Activated effector memory CD4-positive, alpha-beta T cell treated with Interleukin-2 at 50 U/mL for 16 hours (primary cell): ENCODE measurements around the gene ARHGEF10L.
"Not testable (repeated sequence)": the region's sequence is repeated elsewhere in the genome, so short reads cannot be mapped to it uniquely, and the experiment has no call there.

ENCODE experiments used
- DNase-seq: peaks from one replicate; pipeline ENCODE4 v3.0.0-alpha.2; 2020

Gene ARHGEF10L

DNA sequence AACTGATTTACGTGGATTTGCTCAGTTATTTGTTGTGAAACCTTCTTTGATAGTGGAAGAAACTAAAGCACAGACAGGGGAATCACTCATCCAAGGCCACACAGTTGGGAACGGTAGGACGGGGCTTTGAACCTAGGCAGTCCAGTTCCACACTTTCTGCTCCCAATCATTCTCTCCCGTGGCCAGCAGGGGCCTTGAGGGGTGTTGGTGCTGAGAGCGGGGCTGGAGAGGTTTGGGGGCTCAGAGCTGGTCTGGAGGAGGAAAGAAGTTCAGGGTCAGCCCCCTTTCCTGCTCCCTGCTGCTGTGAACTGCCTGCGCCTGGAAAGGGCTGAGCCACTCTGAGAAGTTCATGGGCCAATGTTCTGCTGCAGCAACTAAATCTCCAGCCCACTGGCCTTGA is 184.2 kb downstream of the ARHGEF10L start:
- DNase-seq: no peak

GRCh38 chr1:17724150-17724549 is 184.7 kb downstream of the ARHGEF10L start:
- no peak for DNase-seq

DNA sequence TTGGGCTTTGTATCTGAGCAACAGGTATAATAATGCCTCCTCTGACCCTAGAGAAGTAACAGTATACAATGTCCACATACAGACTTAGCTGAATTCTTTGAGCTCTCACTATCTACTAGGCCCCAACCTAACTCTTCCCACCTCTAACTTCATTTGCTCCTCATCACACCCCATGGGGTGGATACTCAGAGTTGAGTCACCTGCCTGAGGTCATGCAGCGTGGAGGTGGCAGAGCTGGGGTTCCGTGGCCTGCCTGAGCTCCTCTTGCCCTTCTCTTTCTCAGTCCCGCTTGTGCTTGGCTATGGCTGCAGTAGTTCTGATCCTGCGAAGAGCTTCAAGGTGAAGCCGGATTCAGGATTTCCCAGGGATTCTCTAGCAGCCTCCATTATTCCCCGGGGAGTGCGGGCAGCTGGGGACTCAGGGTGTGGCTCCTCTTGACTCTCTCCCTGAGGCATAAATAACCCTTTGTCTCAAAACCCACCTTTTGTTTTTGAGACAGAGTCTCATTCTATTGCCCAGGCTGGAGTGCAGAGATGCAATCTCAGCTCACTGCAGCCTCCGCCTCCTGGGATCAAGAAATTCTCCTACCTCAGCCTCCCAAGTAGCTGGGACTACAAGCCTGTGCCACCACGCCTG is 185.7 kb downstream of the ARHGEF10L start:
- no peak for DNase-seq

DNA sequence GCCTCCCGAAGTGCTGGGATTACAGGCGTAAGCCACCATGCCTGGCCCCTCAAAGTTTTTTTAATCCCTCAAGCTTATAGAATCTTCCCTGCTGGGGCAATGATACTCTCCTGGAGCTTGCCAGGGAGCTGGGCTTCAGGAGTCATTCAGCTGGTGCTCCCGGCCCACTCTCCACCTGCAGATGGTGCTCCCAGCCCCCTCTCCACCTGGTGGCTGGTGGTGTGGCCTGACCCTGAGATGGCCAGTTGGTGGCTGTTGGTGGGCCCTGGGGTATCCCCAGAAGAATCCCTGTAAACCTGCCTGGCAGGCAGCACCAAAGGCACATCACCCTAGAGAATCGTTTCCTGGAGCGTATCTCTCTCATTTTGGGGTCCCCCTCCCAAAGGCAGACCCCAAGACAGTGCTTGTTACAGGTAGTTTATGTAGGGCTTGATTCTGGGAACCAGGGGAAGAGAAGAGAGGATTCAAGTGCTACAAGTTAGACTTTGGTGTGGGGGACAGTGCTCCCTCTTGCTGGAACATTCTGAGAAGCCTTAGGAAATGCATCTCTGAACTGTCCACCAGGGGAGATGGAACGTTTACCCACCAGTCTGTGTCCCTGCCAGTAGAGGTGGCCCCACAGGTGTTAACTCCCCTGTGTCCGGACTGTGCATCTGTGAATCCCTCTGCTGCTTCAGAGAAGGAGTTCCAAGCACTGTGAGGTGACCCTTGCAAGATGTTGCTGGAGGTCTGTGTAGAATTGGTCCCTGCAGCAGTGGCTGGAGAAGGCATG is 186.5 kb downstream of the ARHGEF10L start:
- DNase-seq: no peak

DNA sequence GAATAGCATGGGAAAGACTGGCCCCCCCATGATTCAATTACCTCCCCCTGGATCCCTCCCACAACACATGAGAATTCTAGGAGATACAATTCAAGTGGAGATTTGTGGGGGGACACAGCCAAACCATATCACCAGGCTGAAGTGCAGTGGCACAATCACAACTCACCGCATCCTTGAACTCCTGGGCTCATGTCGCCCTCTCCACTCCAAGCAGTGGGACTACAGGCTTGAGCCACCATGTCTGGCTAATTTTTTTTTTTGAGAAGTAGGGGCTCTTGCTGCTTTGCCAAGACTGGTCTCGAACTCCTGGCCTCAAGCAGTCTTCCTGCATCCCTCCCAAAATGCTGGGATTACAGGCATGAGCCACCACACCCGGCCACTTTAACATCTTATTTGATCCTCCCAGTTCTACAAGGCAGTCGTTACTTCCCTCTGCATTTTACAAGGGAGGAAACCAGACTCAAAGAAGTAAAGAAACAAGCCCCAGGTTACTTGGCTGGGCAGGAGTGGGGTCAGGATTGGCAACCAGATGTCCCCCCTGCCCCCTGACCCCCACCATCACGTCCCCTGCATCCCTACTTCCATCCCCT is 188.7 kb downstream of the ARHGEF10L start:
- DNase-seq: no peak

DNA sequence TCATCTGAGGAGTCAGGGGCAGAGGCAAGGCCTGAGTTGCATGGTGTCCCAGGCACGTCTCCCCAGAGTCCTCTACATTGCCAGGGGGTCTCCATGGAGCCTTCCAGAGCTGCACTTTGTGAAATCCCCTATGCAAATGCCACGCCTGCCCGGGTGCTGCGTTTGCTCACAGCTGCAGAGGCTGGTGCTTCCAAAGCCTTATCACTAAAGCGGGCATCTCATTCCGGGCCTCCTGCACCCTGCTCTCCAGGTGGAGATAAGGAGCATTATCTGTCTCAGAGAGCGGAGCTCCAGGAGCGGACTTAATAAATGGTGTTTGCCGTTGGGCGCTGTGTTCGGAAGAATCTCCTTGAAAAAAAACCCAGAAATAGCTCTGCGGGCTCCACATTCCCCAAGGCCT is 189.8 kb downstream of the ARHGEF10L start:
- DNase-seq: no peak

DNA sequence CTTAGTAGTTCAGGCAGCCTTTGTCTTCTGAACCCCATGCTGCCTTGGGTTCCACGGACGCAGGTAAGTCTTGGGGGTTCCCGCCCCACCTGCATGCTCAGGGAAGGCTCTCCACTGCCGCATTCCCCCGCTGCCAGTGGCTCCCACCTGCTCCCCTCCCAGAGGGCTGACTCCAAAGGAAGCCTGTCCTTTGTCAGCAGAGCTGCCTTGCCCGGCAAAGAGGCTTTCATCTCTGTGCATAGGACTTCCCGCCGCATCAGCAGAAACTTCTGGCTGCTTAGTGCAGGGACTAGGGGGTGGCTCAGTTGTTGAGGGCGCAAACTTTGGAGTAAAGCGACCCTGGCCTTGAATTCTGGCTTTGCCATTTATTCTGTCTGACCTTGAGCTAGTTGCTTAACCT is 190.4 kb downstream of the ARHGEF10L start:
- DNase-seq: no peak

DNA sequence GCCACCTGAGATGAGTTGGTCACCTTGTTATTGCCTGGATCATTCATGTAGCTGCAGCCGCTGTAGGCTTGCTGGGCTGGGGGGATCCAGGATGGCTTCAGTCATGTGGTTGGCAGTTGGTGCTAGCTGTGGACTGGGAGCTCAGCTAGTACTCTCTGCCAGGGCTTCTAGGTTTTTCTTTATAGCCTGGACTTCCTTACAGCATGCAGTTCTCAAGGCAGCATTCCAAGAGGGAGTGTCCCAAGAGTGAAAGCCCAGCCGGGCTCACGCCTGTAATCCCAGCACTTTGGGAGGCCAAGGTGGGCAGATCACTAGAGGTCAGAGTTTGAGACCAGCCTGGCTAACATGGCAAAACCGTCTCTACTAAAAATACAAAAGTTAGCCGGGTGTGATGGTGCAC is 192.0 kb downstream of the ARHGEF10L start:
- DNase-seq: no peak

- DNase-seq: no peak
Observed at GRCh38 chr1:17732475-17732874, 193.0 kb downstream of the ARHGEF10L start.

DNA sequence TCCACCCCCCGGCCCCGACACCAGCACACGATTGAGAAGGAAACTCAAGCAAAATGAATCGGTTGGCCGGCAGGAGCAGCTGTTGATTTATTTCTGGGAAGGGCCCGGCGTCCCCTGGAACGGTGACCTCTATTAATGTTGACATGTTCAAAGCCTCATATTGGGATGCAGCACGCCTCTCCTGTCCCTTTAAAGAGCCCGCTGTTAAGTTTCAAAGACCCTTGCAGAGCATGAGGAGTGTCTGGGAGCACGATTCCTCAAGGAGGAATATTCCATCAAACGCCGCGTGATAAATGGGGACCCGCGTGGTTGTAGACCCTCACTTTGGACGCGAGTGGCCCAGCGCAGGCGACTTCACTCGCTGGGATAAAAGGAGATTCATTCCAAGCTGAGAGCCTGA is 194.2 kb downstream of the ARHGEF10L start:
- no peak for DNase-seq

GRCh38 chr1:17734609-17735008 is 195.1 kb downstream of the ARHGEF10L start:
- no peak for DNase-seq

GRCh38 chr1:17735348-17735747 is 195.8 kb downstream of the ARHGEF10L start:
- no peak for DNase-seq

GRCh38 chr1:17735793-17736192 is 196.3 kb downstream of the ARHGEF10L start:
- DNase-seq: no peak

- no peak for DNase-seq
Observed at GRCh38 chr1:17736625-17737024, 197.1 kb downstream of the ARHGEF10L start.

DNA sequence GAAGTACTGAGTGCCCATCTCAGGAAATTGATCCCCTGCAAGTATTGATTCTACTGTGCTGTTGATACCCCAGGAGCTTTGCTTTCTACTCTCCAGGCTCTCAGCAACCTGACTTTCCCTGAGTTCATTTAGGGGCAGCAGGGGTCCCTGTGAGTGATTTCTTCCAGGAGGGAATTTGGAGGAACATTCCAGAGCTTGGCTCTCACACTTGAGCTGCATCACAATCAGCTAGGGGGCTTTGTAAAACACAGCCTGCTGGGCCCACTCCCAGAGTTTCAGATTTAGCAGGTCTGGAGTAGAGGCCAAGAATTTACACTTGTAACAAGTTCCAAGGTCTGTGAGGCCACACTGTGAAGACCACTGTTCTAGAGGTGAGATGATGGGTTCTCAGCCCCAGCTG is 199.6 kb downstream of the ARHGEF10L start:
- no peak for DNase-seq

GRCh38 chr1:17741052-17741451 is 201.6 kb downstream of the ARHGEF10L start:
- no peak for DNase-seq

- DNase-seq: no peak
Observed at GRCh38 chr1:17742583-17742982, 203.1 kb downstream of the ARHGEF10L start.

GRCh38 chr1:17743008-17743647 is 203.6 kb downstream of the ARHGEF10L start:
- DNase-seq: no peak

DNA sequence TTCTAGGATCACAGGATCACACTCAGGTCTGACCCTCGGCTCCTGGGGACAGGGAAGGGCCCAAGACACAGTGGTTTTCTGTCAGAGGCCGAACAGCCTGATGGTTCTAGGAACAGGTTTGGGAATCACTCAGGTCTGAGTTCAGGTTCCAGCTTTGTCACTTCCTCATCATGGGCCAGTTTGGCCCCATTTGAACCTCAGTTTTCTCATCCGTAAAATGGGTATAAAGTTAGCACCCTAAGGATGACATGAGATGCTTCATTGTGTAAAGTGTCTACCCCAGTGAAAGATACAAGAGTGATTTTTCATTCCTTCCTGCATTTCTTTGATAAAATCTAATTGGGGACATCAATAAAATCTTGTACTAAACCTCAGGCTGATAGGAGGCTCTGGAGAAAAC is 204.4 kb downstream of the ARHGEF10L start:
- no peak for DNase-seq

GRCh38 chr1:17744666-17745478 is 205.4 kb downstream of the ARHGEF10L start:
- no peak for DNase-seq

DNA sequence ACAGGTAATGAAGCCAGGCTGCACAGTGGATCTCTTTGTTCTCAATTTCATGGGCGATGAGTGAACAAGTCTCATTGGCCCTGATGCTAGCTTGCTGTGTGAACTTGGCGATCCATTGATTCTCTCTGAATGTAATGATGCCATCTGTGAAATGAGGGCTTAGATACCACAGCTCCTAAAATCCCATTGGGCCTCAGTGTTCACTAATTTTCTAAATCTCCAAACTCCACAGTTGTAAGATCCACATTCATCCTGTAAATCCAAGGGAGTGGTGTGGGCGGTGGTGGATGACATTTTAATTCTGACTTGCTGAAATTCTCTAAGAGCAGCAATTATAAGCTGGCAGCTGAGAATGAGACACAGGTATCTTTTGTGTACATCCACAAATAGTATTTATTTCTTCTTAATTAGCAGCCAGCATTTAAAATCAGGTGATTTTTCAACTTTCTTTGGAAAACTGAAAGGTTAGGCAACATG is 206.0 kb downstream of the ARHGEF10L start:
- no peak for DNase-seq

DNA sequence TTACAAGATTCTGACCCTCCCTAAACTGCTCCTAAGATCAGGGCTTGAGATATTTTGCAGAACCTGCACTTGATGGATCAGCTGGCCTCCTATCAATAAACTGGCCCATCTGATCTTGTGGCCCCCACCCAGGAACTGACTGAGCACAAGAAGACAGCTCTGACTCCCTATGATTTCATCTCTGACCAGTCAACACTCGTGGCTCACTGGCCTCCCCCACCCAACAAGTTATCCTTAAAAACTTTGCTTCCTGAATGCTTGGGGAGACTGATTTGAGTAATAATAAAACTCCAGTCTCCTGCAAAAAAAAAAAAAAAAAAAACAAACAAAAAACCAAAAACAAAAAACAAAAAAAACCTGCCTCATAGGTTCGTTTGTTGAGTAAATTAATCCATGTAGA is 206.8 kb downstream of the ARHGEF10L start:
- not testable (repeated sequence) for DNase-seq

DNA sequence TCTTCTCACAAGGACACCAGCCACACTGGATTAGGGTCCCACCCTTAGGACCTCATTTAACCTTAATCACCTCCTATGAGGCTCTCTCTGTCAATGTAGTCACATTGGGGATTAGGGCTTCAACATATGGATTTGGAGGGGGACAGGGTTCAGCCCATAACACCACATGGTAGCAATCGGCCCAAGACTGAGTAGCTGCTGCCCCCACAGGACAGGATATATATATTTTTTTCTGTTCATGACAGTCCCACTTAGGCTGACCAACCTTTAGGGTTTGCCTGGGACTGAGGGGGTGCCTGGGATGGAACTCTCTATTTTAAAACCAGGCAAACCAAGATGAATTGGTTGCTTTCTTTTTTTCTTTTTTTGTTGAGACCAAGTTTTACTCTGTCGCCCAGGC is 207.4 kb downstream of the ARHGEF10L start:
- no peak for DNase-seq
